Measurements from ENCODE around the gene NBL1. TPM values are rescaled to one million over a fixed set of nuclear protein-coding genes. Genes with fewer than 3 reads are reported as not detected.

Gene NBL1
- total RNA-seq, 1 donor, result 105 TPM

GRCh38 chr1:19639999-19640362 is 4.1 kb upstream of the NBL1 start:
- no peak for DNase-seq (ENCODE audit: low read depth)
- no peak overlapping the region for H3K4me3 ChIP-seq (ENCODE audit: low read depth, low read length)
- TF ChIP-seq CTCF (IDR thresholded peaks at IDR 0.05; ENCODE audit: insufficient read depth, low read length), result no peak

GRCh38 chr1:19640363-19641316 is 3.5 kb upstream of the NBL1 start:
- no peak for DNase-seq (ENCODE audit: low read depth)
- no peak overlapping the region for H3K4me3 ChIP-seq (ENCODE audit: low read depth, low read length)
- no peak for TF ChIP-seq CTCF (IDR thresholded peaks at IDR 0.05; ENCODE audit: insufficient read depth, low read length)

GRCh38 chr1:19643121-19643520 is 990 bp upstream of the NBL1 start:
- peak overlapping the region; percentile 87 for H3K4me3 ChIP-seq (ENCODE audit: low read depth, low read length)
- TF ChIP-seq CTCF (IDR thresholded peaks at IDR 0.05; ENCODE audit: insufficient read depth, low read length), result peak; percentile 28
- DNase-seq (ENCODE audit: low read depth), result no peak

- no peak for DNase-seq (ENCODE audit: low read depth)
- H3K4me3 ChIP-seq (ENCODE audit: low read depth, low read length), result peak overlapping the region; percentile 87
- no peak for TF ChIP-seq CTCF (IDR thresholded peaks at IDR 0.05; ENCODE audit: insufficient read depth, low read length)
Observed at GRCh38 chr1:19644395-19644680, 227 bp downstream of the NBL1 start.

GRCh38 chr1:19644681-19645410 is 735 bp downstream of the NBL1 start:
- peak overlapping the region; percentile 87 for H3K4me3 ChIP-seq (ENCODE audit: low read depth, low read length)
- no peak for TF ChIP-seq CTCF (IDR thresholded peaks at IDR 0.05; ENCODE audit: insufficient read depth, low read length)
- no peak for DNase-seq (ENCODE audit: low read depth)

- TF ChIP-seq CTCF (IDR thresholded peaks at IDR 0.05; ENCODE audit: insufficient read depth, low read length), result no peak
- DNase-seq (ENCODE audit: low read depth), result peak; percentile 27
- peak overlapping the region; percentile 87 for H3K4me3 ChIP-seq (ENCODE audit: low read depth, low read length)
Observed at GRCh38 chr1:19645411-19646251, 1.5 kb downstream of the NBL1 start.
